ENCODE data around the gene VAV2.

DNA sequence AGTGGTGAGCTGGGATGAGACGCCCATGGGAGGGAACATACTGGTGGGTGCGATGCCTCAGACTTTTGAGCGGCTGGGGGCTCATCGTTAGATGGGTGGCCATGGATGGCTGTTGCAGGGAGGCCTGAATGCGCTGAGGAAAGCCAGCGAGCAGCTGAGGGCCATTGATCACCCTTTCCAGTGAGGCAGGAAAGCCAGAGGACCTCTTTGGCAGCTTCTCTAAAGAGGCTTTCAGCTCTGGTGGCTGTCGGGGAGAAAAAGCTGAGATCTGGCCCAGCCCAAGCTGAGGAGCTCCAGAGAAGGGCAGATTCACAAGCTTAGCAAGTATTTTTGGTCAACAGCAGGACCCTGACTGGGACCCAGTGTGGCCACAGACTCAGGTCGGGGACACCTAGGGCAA is 13.3 kb upstream of the VAV2 start:
- TF ChIP-seq POLR2A (IDR thresholded peaks at IDR 0.05) = no peak
- TF ChIP-seq, protein P1, sequence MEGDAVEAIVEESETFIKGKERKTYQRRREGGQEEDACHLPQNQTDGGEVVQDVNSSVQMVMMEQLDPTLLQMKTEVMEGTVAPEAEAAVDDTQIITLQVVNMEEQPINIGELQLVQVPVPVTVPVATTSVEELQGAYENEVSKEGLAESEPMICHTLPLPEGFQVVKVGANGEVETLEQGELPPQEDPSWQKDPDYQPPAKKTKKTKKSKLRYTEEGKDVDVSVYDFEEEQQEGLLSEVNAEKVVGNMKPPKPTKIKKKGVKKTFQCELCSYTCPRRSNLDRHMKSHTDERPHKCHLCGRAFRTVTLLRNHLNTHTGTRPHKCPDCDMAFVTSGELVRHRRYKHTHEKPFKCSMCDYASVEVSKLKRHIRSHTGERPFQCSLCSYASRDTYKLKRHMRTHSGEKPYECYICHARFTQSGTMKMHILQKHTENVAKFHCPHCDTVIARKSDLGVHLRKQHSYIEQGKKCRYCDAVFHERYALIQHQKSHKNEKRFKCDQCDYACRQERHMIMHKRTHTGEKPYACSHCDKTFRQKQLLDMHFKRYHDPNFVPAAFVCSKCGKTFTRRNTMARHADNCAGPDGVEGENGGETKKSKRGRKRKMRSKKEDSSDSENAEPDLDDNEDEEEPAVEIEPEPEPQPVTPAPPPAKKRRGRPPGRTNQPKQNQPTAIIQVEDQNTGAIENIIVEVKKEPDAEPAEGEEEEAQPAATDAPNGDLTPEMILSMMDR (IDR thresholded peaks at IDR 0.05) = no peak

All from uterus (tissue), 2 donors.